AG08395 (cell line): ENCODE data around the gene TTC3.

Experiments used
- DNase-seq: peaks from one replicate; pipeline ENCODE4 v3.0.0; 2012; ENCODE audit warnings: mixed read lengths, low spot score

TTC3 gene

GRCh38 chr21:37153196-37153934 lies 80.3 kb downstream of the TTC3 start:
- DNase-seq, result peak; percentile 19

GRCh38 chr21:37153935-37154350 lies 80.9 kb downstream of the TTC3 start:
- no peak for DNase-seq

- peak; percentile 28 for DNase-seq
Observed at GRCh38 chr21:37155186-37155585, 82.1 kb downstream of the TTC3 start.

GRCh38 chr21:37157938-37158337 lies 84.9 kb downstream of the TTC3 start:
- DNase-seq, result no peak

- no peak for DNase-seq
Observed at GRCh38 chr21:37159053-37159776, 86.2 kb downstream of the TTC3 start.

GRCh38 chr21:37159949-37160348 lies 86.9 kb downstream of the TTC3 start:
- no peak for DNase-seq

GRCh38 chr21:37164742-37165141 lies 91.7 kb downstream of the TTC3 start:
- DNase-seq, result no peak

- DNase-seq, result no peak
Observed at GRCh38 chr21:37165586-37165985, 92.5 kb downstream of the TTC3 start.

- DNase-seq, result no peak
Observed at GRCh38 chr21:37166733-37167132, 93.7 kb downstream of the TTC3 start.

GRCh38 chr21:37168666-37169065 lies 95.6 kb downstream of the TTC3 start:
- no peak for DNase-seq

- no peak for DNase-seq
Observed at GRCh38 chr21:37172646-37173045, 99.6 kb downstream of the TTC3 start.

- DNase-seq, result no peak
Observed at GRCh38 chr21:37176716-37177115, 103.7 kb downstream of the TTC3 start.

- no peak for DNase-seq
Observed at GRCh38 chr21:37181059-37181458, 108.0 kb downstream of the TTC3 start.

- no peak for DNase-seq
Observed at GRCh38 chr21:37182222-37182621, 109.2 kb downstream of the TTC3 start.

- no peak for DNase-seq
Observed at GRCh38 chr21:37183749-37184148, 110.7 kb downstream of the TTC3 start.

- no peak for DNase-seq
Observed at GRCh38 chr21:37184784-37185593, 111.9 kb downstream of the TTC3 start.

- DNase-seq, result no peak
Observed at GRCh38 chr21:37186983-37187382, 113.9 kb downstream of the TTC3 start.

- no peak for DNase-seq
Observed at GRCh38 chr21:37188825-37189224, 115.8 kb downstream of the TTC3 start.

- no peak for DNase-seq
Observed at GRCh38 chr21:37192019-37192418, 119.0 kb downstream of the TTC3 start.

GRCh38 chr21:37193006-37193405 lies 120.0 kb downstream of the TTC3 start:
- DNase-seq, result no peak

GRCh38 chr21:37193676-37194075 lies 120.6 kb downstream of the TTC3 start:
- no peak for DNase-seq

- DNase-seq, result no peak
Observed at GRCh38 chr21:37195059-37195458, 122.0 kb downstream of the TTC3 start.

- DNase-seq, result no peak
Observed at GRCh38 chr21:37195610-37196009, 122.6 kb downstream of the TTC3 start.
